IMR-90 (cell line): ENCODE data around the gene DDX27. TPM values are rescaled to one million over a fixed set of nuclear protein-coding genes. Genes with fewer than 3 reads are reported as not detected.

Experiments
- ATAC-seq: fragments of 200-7000 bp; cut with Tn5 transposase; 2 replicates; pipeline ENCODE4 v1.9.1; 2020; ENCODE audit warnings: low read depth, mild to moderate bottlenecking, moderate library complexity
- BruUV-seq: library from RNA; stranded (reverse); fragments of 400-500 nt; replicated peaks from 2 replicates; lab custom pipeline; 2021; lab: Mats Ljungman, UMichigan
- CTCF ChIA-PET: fragments of 300-600 bp; formaldehyde crosslinking; extraction: SDS; loops from one replicate; lab custom pipeline; 2021; ENCODE audit warnings: antibody characterized with exemption; lab: Yijun Ruan, JAX
- POLR2A ChIA-PET: fragments of 300-600 bp; sonication (Branson Sonifier 250); formaldehyde crosslinking; loops from one replicate; lab custom pipeline; 2022; ENCODE audit warnings: antibody characterized with exemption; ENCODE audit not compliant: unreplicated experiment; lab: Charles Lee
- DNase-seq: peaks from one replicate; pipeline ENCODE4 v3.0.0; 2013
- H2AFZ ChIP-seq: replicated peaks from 2 replicates; pipeline ENCODE3; 2013; ENCODE audit warnings: low read length, mild to moderate bottlenecking; ENCODE audit not compliant: poor library complexity
- H2AK5ac ChIP-seq: 2 replicates; pipeline ENCODE4 v1.6.1; 2013; ENCODE audit warnings: low read depth, low read length, inconsistent platforms
- H2AK9ac ChIP-seq: replicated peaks from 2 replicates; pipeline ENCODE3; 2013; ENCODE audit warnings: mild to moderate bottlenecking, low read depth, low read length, moderate library complexity; ENCODE audit not compliant: poor library complexity
- H2BK120ac ChIP-seq: 2 replicates; pipeline ENCODE4 v1.6.1; 2013; ENCODE audit warnings: low read depth, low read length, inconsistent platforms
- H2BK15ac ChIP-seq: 3 replicates; pipeline ENCODE4 v1.6.1; 2013; ENCODE audit warnings: low read depth, low read length, inconsistent platforms
- H2BK20ac ChIP-seq: 2 replicates; pipeline ENCODE4 v1.6.1; 2013; ENCODE audit warnings: low read depth, mild to moderate bottlenecking, inconsistent platforms, low read length, moderate library complexity
- H2BK5ac ChIP-seq: 2 replicates; pipeline ENCODE4 v1.6.1; 2013; ENCODE audit warnings: mild to moderate bottlenecking, low read depth, low read length, inconsistent platforms; ENCODE audit not compliant: poor library complexity, severe bottlenecking
- H3K14ac ChIP-seq: replicated peaks from 2 replicates; pipeline ENCODE4 v1.6.1; 2013; ENCODE audit warnings: low read depth, low read length, inconsistent platforms
- H3K18ac ChIP-seq: 2 replicates; pipeline ENCODE4 v1.6.1; 2013; ENCODE audit warnings: low read depth, low read length, control low read depth
- H3K23ac ChIP-seq: 2 replicates; pipeline ENCODE4 v1.6.1; 2013; ENCODE audit warnings: low read depth, low read length, inconsistent platforms
- H3K27ac ChIP-seq: 2 replicates; pipeline ENCODE4 v1.5.1; 2013; ENCODE audit warnings: mild to moderate bottlenecking, control low read depth, low read length; ENCODE audit not compliant: insufficient read depth
- H3K27me3 ChIP-seq: 2 replicates; pipeline ENCODE4 v1.6.1; 2013; ENCODE audit warnings: low read length; ENCODE audit not compliant: control insufficient read depth, insufficient read depth
- H3K36me3 ChIP-seq: 2 replicates; pipeline ENCODE4 v1.6.1; 2013; ENCODE audit warnings: low read length, mixed read lengths; ENCODE audit not compliant: control insufficient read depth, insufficient read depth
- H3K4ac ChIP-seq: 2 replicates; pipeline ENCODE4 v1.6.1; 2013; ENCODE audit warnings: low read depth, low read length, inconsistent platforms
- H3K4me1 ChIP-seq: 2 replicates; pipeline ENCODE4 v1.6.1; 2013; ENCODE audit warnings: low read length, mixed read lengths; ENCODE audit not compliant: control insufficient read depth, insufficient read depth
- H3K4me2 ChIP-seq: 2 replicates; pipeline ENCODE4 v1.6.1; 2013; ENCODE audit warnings: low read depth, mild to moderate bottlenecking, control low read depth, low read length, moderate library complexity
- H3K4me3 ChIP-seq: 2 replicates; pipeline ENCODE4 v1.5.1; 2013; ENCODE audit warnings: low read depth, mild to moderate bottlenecking, control low read depth, low read length, moderate library complexity; ENCODE audit not compliant: insufficient read depth
- H3K56ac ChIP-seq: 2 replicates; pipeline ENCODE4 v1.6.1; 2013; ENCODE audit warnings: low read length, inconsistent platforms; ENCODE audit not compliant: insufficient read depth; ENCODE audit errors: extremely low read depth
- H3K79me1 ChIP-seq, 2 experiments: 2 replicates each; pipeline ENCODE4 v1.6.1; 2013; ENCODE audit warnings: low read length in 2 of 2, inconsistent platforms in 1 of 2, low read depth in 1 of 2
- H3K9ac ChIP-seq: 2 replicates; pipeline ENCODE4 v1.6.1; 2013; ENCODE audit warnings: low read depth, low read length, control low read depth
- H3K9me1 ChIP-seq: 2 replicates; pipeline ENCODE4 v1.6.1; 2013; ENCODE audit warnings: low read length, inconsistent platforms; ENCODE audit not compliant: insufficient read depth
- H3K9me3 ChIP-seq: 2 replicates; pipeline ENCODE4 v1.6.1; 2013; ENCODE audit warnings: low read length; ENCODE audit not compliant: control insufficient read depth, insufficient read depth
- H4K20me1 ChIP-seq: 2 replicates; pipeline ENCODE4 v1.6.1; 2013; ENCODE audit warnings: low read length, inconsistent platforms; ENCODE audit not compliant: insufficient read depth
- H4K5ac ChIP-seq: 2 replicates; pipeline ENCODE4 v1.6.1; 2013; ENCODE audit warnings: mild to moderate bottlenecking, low read depth, low read length, control low read depth
- H4K8ac ChIP-seq, 2 experiments: 2 replicates each; pipeline ENCODE4 v1.6.1; 2013; ENCODE audit warnings: low read depth in 2 of 2, low read length in 2 of 2, control low read depth in 1 of 2, inconsistent platforms in 1 of 2
- H4K91ac ChIP-seq: 2 replicates; pipeline ENCODE4 v1.6.1; 2013; ENCODE audit warnings: low read depth, low read length, inconsistent platforms; ENCODE audit not compliant: insufficient read depth
- RCOR1 ChIP-seq: IDR thresholded peaks from 2 replicates; pipeline ENCODE4 v1.6.1; 2012; ENCODE audit warnings: mild to moderate bottlenecking, low read length, improper control_type of control experiment; ENCODE audit not compliant: insufficient replicate concordance
- WGBS, 2 experiments: methylation state at CpG; one replicate each; pipeline versions ENCODE4 v1.1.5 to v1.1.7; 2013; ENCODE audit warnings: missing lambda C conversion rate in 2 of 2; ENCODE audit not compliant: insufficient read length in 1 of 2; ENCODE audit errors: extremely low coverage in 2 of 2; 5-methylcytosine and 5-hydroxymethylcytosine counted together
- dilution Hi-C: fragments of 300-500 bp; cut with HindIII; formaldehyde crosslinking; loops from one replicate; pipeline ENCODE4 v1.14.3; 2018; ENCODE audit warnings: low sequenced_read_pairs; ENCODE audit not compliant: unreplicated experiment
- in situ Hi-C: fragments of 300-500 bp; cut with MboI; formaldehyde crosslinking; loops from 3 replicates; pipeline ENCODE4 v1.14.3; 2019; ENCODE audit warnings: low sequenced_read_pairs, inconsistent platforms, mixed read lengths
- intact Hi-C: fragments of 100-400 bp; cut with micrococcal nuclease; formaldehyde crosslinking; loops from 2 replicates; pipeline ENCODE4 v1.10.0; 2022
- polyA plus RNA-seq, 3 experiments: library from polyadenylated mRNA; depleted of rRNA; stranded (reverse); fragments of >200 nt; gene quantifications; 2 replicates each; pipeline ENCODE4 v1.2.3, GENCODE V29; 2012; ENCODE audit warnings: low replicate concordance in 1 of 3
- total RNA-seq: library from RNA; depleted of rRNA; stranded (reverse); fragments of >200 nt; gene quantifications from 2 replicates; pipeline ENCODE4 v1.2.3, GENCODE V29; 2012

Gene DDX27
- total and polyA plus RNA-seq, 2 of the 4 experiments (the other 2 are of a cell fraction) = 33.2 to 36.7 TPM

GRCh38 chr20:49174183-49174582, 45.0 kb upstream of the DDX27 start:
- no peaks in the 10 kb centered on the region for H3K9me3 ChIP-seq
- ATAC-seq = no peak
- no peak overlapping the region for H4K5ac ChIP-seq
- no peak overlapping the region for H2BK5ac ChIP-seq
- no peak overlapping the region for H2AK9ac ChIP-seq
- peaks cover 24 to 60% of the 10 kb centered on the region in 2 experiments for H3K79me1 ChIP-seq
- intact Hi-C loops (no loop called here), in situ Hi-C loops (no loop called here), dilution Hi-C loops (no loop called here)
- no peak overlapping the region for H3K4me2 ChIP-seq
- POLR2A ChIA-PET = no interaction called here
- H3K4ac ChIP-seq = no peak overlapping the region
- no TSS peak for BruUV-seq
- H3K9me1 ChIP-seq = peaks cover 2% of the 10 kb centered on the region
- H2BK20ac ChIP-seq = no peak overlapping the region
- no peak overlapping the region for H3K56ac ChIP-seq
- DNase-seq = no peak
- no peak overlapping the region for H3K4me3 ChIP-seq
- H2BK120ac ChIP-seq = no peak overlapping the region
- H3K14ac ChIP-seq = no peak overlapping the region
- H3K23ac ChIP-seq = no peak overlapping the region
- no peak overlapping the region for H2BK15ac ChIP-seq
- peaks cover 29% of the 10 kb centered on the region for H4K20me1 ChIP-seq
- no peak overlapping the region for H4K91ac ChIP-seq
- no peak for TF ChIP-seq RCOR1
- no peak overlapping the region for H2AFZ ChIP-seq
- H2AK5ac ChIP-seq = no peak overlapping the region
- no peaks in the 10 kb centered on the region for H3K4me1 ChIP-seq
- H3K27ac ChIP-seq = no peak overlapping the region
- H3K18ac ChIP-seq = no peak overlapping the region
- peaks cover 13% of the 10 kb centered on the region for H3K36me3 ChIP-seq
- no peaks in the 10 kb centered on the region for H3K27me3 ChIP-seq
- WGBS, 2 experiments = no CpG with 5 or more reads among the region's 6 CpGs
- no peak overlapping the region for H4K8ac ChIP-seq
- no peak overlapping the region for H3K9ac ChIP-seq
- CTCF ChIA-PET = no interaction called here
